Naive B cell (primary cell): ENCODE data around the gene SIMC1. TPM values are rescaled to one million over a fixed set of nuclear protein-coding genes. Genes with fewer than 3 reads are reported as not detected.

Experiments
- ATAC-seq, 2 donors: fragments of 150-1000 bp; cut with Tn5 transposase; 2 replicates each; pipeline ENCODE4 v1.10.0; 2021; ENCODE audit warnings: low read depth in 2 of 2, mild to moderate bottlenecking in 2 of 2, moderate library complexity in 2 of 2
- DNase-seq: peaks from one replicate; pipeline ENCODE4 v3.0.0; 2022
- H3K27ac Mint-ChIP-seq, 6 donors: one replicate each; pipeline ENCODE4 v1.8.0; 2020 to 2022; ENCODE audit warnings: mild to moderate bottlenecking in 6 of 6, mixed read lengths in 6 of 6, moderate library complexity in 5 of 6, inconsistent platforms in 2 of 6
- H3K27me3 Mint-ChIP-seq, 3 donors: one replicate each; pipeline ENCODE4 v1.8.0; 2021 to 2022; ENCODE audit warnings: mixed read lengths in 3 of 3, mild to moderate bottlenecking in 1 of 3
- H3K36me3 Mint-ChIP-seq, 2 donors: one replicate each; pipeline ENCODE4 v1.8.0; 2020 to 2022; ENCODE audit warnings: mixed read lengths in 2 of 2, inconsistent platforms in 1 of 2, mild to moderate bottlenecking in 1 of 2
- H3K4me1 Mint-ChIP-seq, 3 donors: one replicate each; pipeline ENCODE4 v1.8.0; 2020 to 2022; ENCODE audit warnings: mixed read lengths in 3 of 3, inconsistent platforms in 1 of 3, mild to moderate bottlenecking in 1 of 3, moderate library complexity in 1 of 3
- H3K4me3 Mint-ChIP-seq, 8 donors: one replicate each; pipeline ENCODE4 v1.8.0; 2020 to 2022; ENCODE audit warnings: mild to moderate bottlenecking in 8 of 8, mixed read lengths in 8 of 8, moderate library complexity in 8 of 8, inconsistent platforms in 2 of 8
- H3K9me3 Mint-ChIP-seq, 7 donors: one replicate each; pipeline ENCODE4 v1.8.0; 2020 to 2022; ENCODE audit warnings: mixed read lengths in 7 of 7, mild to moderate bottlenecking in 5 of 7, inconsistent platforms in 2 of 7, moderate library complexity in 1 of 7
- polyA plus RNA-seq, 6 donors: library from polyadenylated mRNA; unstranded; fragments of 300-500 nt; fragmentation: Illumina TruSeq; gene quantifications; one replicate each; pipeline ENCODE4 v1.2.3, GENCODE V29; 2021; ENCODE audit warnings: low read depth in 6 of 6

SIMC1 gene
- polyA plus RNA-seq, 6 donors from 2014 or later: 0.43 to 28.1 (median 13.6) TPM

- DNase-seq (no peak), ATAC-seq (no peak)
- no peaks in the 10 kb centered on the region for H3K27me3 Mint-ChIP-seq
- H3K27ac Mint-ChIP-seq: peak overlapping the region in 3 of 6 donors; percentile 11 to 60 (median 35)
- H3K9me3 Mint-ChIP-seq: no peaks in the 10 kb centered on the region
- peaks cover 0 to under 1% (median 0%) of the 10 kb centered on the region in 3 donors for H3K4me1 Mint-ChIP-seq
- H3K4me3 Mint-ChIP-seq: no peak overlapping the region
- peaks cover 5% of the 10 kb centered on the region in 2 donors for H3K36me3 Mint-ChIP-seq
Observed at GRCh38 chr5:176342766-176343458, 104.7 kb downstream of the SIMC1 start.

GRCh38 chr5:176350416-176350815 lies 112.2 kb downstream of the SIMC1 start:
- ATAC-seq (no peak), DNase-seq (no peak)
- Mint-ChIP-seq H3K36me3 (peaks cover 27 to 38% of the 10 kb centered on the region in 2 donors), H3K27me3 (no peaks in the 10 kb centered on the region), H3K4me3 (no peak overlapping the region), H3K27ac (peak overlapping the region in 2 of 6 donors; percentile 63 to 68), H3K4me1 (peaks cover 15 to 28% (median 27%) of the 10 kb centered on the region in 3 donors), H3K9me3 (no peaks in the 10 kb centered on the region)

GRCh38 chr5:176352116-176352878 lies 114.1 kb downstream of the SIMC1 start:
- Mint-ChIP-seq H3K4me3 (peak overlapping the region in 1 of 8 donors; percentile 36), H3K4me1 (peaks cover 17 to 32% (median 27%) of the 10 kb centered on the region in 3 donors), H3K36me3 (peaks cover 30 to 40% of the 10 kb centered on the region in 2 donors), H3K27ac (peak overlapping the region in 4 of 6 donors; percentile 9 to 80 (median 64)), H3K27me3 (no peaks in the 10 kb centered on the region), H3K9me3 (no peaks in the 10 kb centered on the region)
- no peak for DNase-seq
- ATAC-seq: no peak

- Mint-ChIP-seq H3K27ac (peak overlapping the region in 1 of 6 donors; percentile 31), H3K27me3 (no peaks in the 10 kb centered on the region), H3K4me1 (peaks cover 20 to 41% (median 26%) of the 10 kb centered on the region in 3 donors), H3K9me3 (no peaks in the 10 kb centered on the region), H3K4me3 (peak overlapping the region in 1 of 8 donors; percentile 21), H3K36me3 (peaks cover 31 to 38% of the 10 kb centered on the region in 2 donors)
- ATAC-seq (no peak), DNase-seq (no peak)
Observed at GRCh38 chr5:176353533-176353932, 115.3 kb downstream of the SIMC1 start.

GRCh38 chr5:176355400-176356178 lies 117.4 kb downstream of the SIMC1 start:
- Mint-ChIP-seq H3K36me3 (peaks cover 24 to 26% of the 10 kb centered on the region in 2 donors), H3K9me3 (no peaks in the 10 kb centered on the region), H3K4me3 (no peak overlapping the region), H3K4me1 (peaks cover 21 to 46% (median 26%) of the 10 kb centered on the region in 3 donors), H3K27me3 (no peaks in the 10 kb centered on the region), H3K27ac (peak overlapping the region in 1 of 6 donors; percentile 62)
- ATAC-seq (no peak), DNase-seq (no peak)

- H3K4me1 Mint-ChIP-seq: peaks cover 25 to 50% (median 30%) of the 10 kb centered on the region in 3 donors
- no peak overlapping the region for H3K27ac Mint-ChIP-seq
- no peaks in the 10 kb centered on the region for H3K27me3 Mint-ChIP-seq
- peaks cover 22 to 26% of the 10 kb centered on the region in 2 donors for H3K36me3 Mint-ChIP-seq
- no peaks in the 10 kb centered on the region for H3K9me3 Mint-ChIP-seq
- DNase-seq (no peak), ATAC-seq (no peak)
- H3K4me3 Mint-ChIP-seq: no peak overlapping the region
Observed at GRCh38 chr5:176356179-176356566, 117.9 kb downstream of the SIMC1 start.

GRCh38 chr5:176359658-176360057 lies 121.4 kb downstream of the SIMC1 start:
- ATAC-seq (no peak), DNase-seq (no peak)
- H3K9me3 Mint-ChIP-seq: no peaks in the 10 kb centered on the region
- peaks cover 27 to 44% (median 27%) of the 10 kb centered on the region in 3 donors for H3K4me1 Mint-ChIP-seq
- peaks cover 12 to 18% of the 10 kb centered on the region in 2 donors for H3K36me3 Mint-ChIP-seq
- H3K4me3 Mint-ChIP-seq: peak overlapping the region in 7 of 8 donors; percentile 44 to 89 (median 70)
- H3K27me3 Mint-ChIP-seq: no peaks in the 10 kb centered on the region
- peak overlapping the region in 3 of 6 donors; percentile 69 to 87 (median 76) for H3K27ac Mint-ChIP-seq

GRCh38 chr5:176360894-176361436 lies 122.7 kb downstream of the SIMC1 start:
- no peak for DNase-seq
- Mint-ChIP-seq H3K9me3 (no peaks in the 10 kb centered on the region), H3K4me1 (peaks cover 23 to 44% (median 28%) of the 10 kb centered on the region in 3 donors), H3K27ac (peak overlapping the region; percentile 86 to 98 (median 96)), H3K27me3 (no peaks in the 10 kb centered on the region), H3K36me3 (peaks cover 8 to 11% of the 10 kb centered on the region in 2 donors), H3K4me3 (peak overlapping the region; percentile 96 to 99 (median 98))
- peak in 1 of 2 donors; percentile 0 for ATAC-seq

- H3K27me3 Mint-ChIP-seq: no peaks in the 10 kb centered on the region
- H3K9me3 Mint-ChIP-seq: no peaks in the 10 kb centered on the region
- peak; percentile 90 for DNase-seq
- peak; percentile 88 for ATAC-seq
- H3K4me3 Mint-ChIP-seq: peak within 1 kb of the TSS; percentile 96 to 99 (median 98)
- H3K27ac Mint-ChIP-seq: peak within 1 kb of the TSS; percentile 92 to 99 (median 98)
- H3K4me1 Mint-ChIP-seq: peaks cover 25 to 43% (median 32%) of the 10 kb centered on the region in 3 donors
- peaks cover 8 to 11% of the 10 kb centered on the region in 2 donors for H3K36me3 Mint-ChIP-seq
Observed at GRCh38 chr5:176361437-176362232, 123.4 kb downstream of the SIMC1 start, which contains the start of gene KIAA1191. KIAA1191 (minus strand) TSS chr5:176361764; CDS start chr5:176359508, 2,256 bp downstream.

GRCh38 chr5:176362233-176362490 lies 123.9 kb downstream of the SIMC1 start:
- Mint-ChIP-seq H3K27ac (peak overlapping the region; percentile 92 to 99 (median 98)), H3K27me3 (no peaks in the 10 kb centered on the region), H3K36me3 (peaks cover 8 to 10% of the 10 kb centered on the region in 2 donors), H3K4me1 (peaks cover 28 to 46% (median 35%) of the 10 kb centered on the region in 3 donors), H3K4me3 (peak overlapping the region; percentile 96 to 99 (median 98)), H3K9me3 (no peaks in the 10 kb centered on the region)
- DNase-seq (no peak), ATAC-seq (peak; percentile 34 to 37)

- Mint-ChIP-seq H3K27me3 (no peaks in the 10 kb centered on the region), H3K4me3 (peak overlapping the region; percentile 74 to 92 (median 84)), H3K9me3 (no peaks in the 10 kb centered on the region), H3K36me3 (peaks cover 0 to 8% of the 10 kb centered on the region in 2 donors), H3K4me1 (peaks cover 25 to 40% (median 35%) of the 10 kb centered on the region in 3 donors), H3K27ac (peak overlapping the region in 3 of 6 donors; percentile 32 to 92 (median 79))
- DNase-seq (no peak), ATAC-seq (no peak)
Observed at GRCh38 chr5:176364765-176365350, 126.6 kb downstream of the SIMC1 start.
